Measurements from ENCODE around the gene GCNT2. TPM values are rescaled to one million over a fixed set of nuclear protein-coding genes. Genes with fewer than 3 reads are reported as not detected.

Gene GCNT2
- total RNA-seq, 1 donor: under 0.01 TPM

GRCh38 chr6:10676403-10676802 is 155.3 kb downstream of the GCNT2 start:
- DNase-seq (ENCODE audit: low read depth): no peak
- no peak for TF ChIP-seq CTCF (IDR thresholded peaks at IDR 0.05; ENCODE audit: insufficient read depth, low read depth, low read length)
- no peak overlapping the region for H3K4me3 ChIP-seq (ENCODE audit: low read depth, low read length)

GRCh38 chr6:10678456-10678855 is 157.3 kb downstream of the GCNT2 start:
- no peak overlapping the region for H3K4me3 ChIP-seq (ENCODE audit: low read depth, low read length)
- no peak for DNase-seq (ENCODE audit: low read depth)
- no peak for TF ChIP-seq CTCF (IDR thresholded peaks at IDR 0.05; ENCODE audit: insufficient read depth, low read depth, low read length)

Small RNA genes within 50 kb of the gene (small RNA-seq; reads per million reads assigned to genes)
- gene RF00019: not detected

Other genes starting within 250 kb of the GCNT2 start
- gene TFAP2A, start 106.3 kb upstream of the GCNT2 start, total RNA-seq: 2.6 and 13.8 TPM in 2 replicates
- gene C6orf52, start 173.3 kb downstream of the GCNT2 start, total RNA-seq: 0.32 TPM in 1 of 2 replicates, not detected in the other
- 19.0 and 25.5 TPM in 2 replicates for gene PAK1IP1, start 173.6 kb downstream of the GCNT2 start, total RNA-seq
- 120 and 142 TPM in 2 replicates for gene TMEM14C, start 201.7 kb downstream of the GCNT2 start, total RNA-seq
- gene TMEM14B, start 226.5 kb downstream of the GCNT2 start, total RNA-seq: 62.8 and 79.0 TPM in 2 replicates